ENCODE data around the gene TRAF1. TPM values are rescaled to one million over a fixed set of nuclear protein-coding genes. Genes with fewer than 3 reads are reported as not detected.

Gene TRAF1
- total and polyA plus RNA-seq, 10 of the 15 experiments (the other 5 are each of a cell fraction or from before 2014, with no cell fraction given): 13.8 to 163 (median 128) TPM

GRCh38 chr9:120857902-120858301 lies 68.7 kb downstream of the TRAF1 start:
- no peaks in the 10 kb centered on the region for H4K20me1 ChIP-seq (ENCODE audit: control insufficient read depth, insufficient read depth)
- intact Hi-C loops (cut with micrococcal nuclease; ENCODE audit: unreplicated experiment) (no loop called here), in situ Hi-C loops (cut with MboI) (no loop called here)
- no TSS peak for BruUV-seq (replicated peaks)
- WGBS (ENCODE audit: insufficient coverage, insufficient replicate concordance, low lambda C conversion rate, missing lambda C conversion rate): 58% methylated on average over 11 of the region's 11 CpGs
- H3K4me2 ChIP-seq (ENCODE audit: control insufficient read depth, insufficient read depth): no peak overlapping the region
- no peak for TF ChIP-seq WRNIP1 (IDR thresholded peaks at IDR 0.05; ENCODE audit: borderline replicate concordance, low read depth, low read length)
- TF ChIP-seq EED (IDR thresholded peaks at IDR 0.05; ENCODE audit: low read depth): no peak
- TF ChIP-seq YY1 (IDR thresholded peaks at IDR 0.05; ENCODE audit: low read depth, low read length): no peak
- TF ChIP-seq, protein P1, sequence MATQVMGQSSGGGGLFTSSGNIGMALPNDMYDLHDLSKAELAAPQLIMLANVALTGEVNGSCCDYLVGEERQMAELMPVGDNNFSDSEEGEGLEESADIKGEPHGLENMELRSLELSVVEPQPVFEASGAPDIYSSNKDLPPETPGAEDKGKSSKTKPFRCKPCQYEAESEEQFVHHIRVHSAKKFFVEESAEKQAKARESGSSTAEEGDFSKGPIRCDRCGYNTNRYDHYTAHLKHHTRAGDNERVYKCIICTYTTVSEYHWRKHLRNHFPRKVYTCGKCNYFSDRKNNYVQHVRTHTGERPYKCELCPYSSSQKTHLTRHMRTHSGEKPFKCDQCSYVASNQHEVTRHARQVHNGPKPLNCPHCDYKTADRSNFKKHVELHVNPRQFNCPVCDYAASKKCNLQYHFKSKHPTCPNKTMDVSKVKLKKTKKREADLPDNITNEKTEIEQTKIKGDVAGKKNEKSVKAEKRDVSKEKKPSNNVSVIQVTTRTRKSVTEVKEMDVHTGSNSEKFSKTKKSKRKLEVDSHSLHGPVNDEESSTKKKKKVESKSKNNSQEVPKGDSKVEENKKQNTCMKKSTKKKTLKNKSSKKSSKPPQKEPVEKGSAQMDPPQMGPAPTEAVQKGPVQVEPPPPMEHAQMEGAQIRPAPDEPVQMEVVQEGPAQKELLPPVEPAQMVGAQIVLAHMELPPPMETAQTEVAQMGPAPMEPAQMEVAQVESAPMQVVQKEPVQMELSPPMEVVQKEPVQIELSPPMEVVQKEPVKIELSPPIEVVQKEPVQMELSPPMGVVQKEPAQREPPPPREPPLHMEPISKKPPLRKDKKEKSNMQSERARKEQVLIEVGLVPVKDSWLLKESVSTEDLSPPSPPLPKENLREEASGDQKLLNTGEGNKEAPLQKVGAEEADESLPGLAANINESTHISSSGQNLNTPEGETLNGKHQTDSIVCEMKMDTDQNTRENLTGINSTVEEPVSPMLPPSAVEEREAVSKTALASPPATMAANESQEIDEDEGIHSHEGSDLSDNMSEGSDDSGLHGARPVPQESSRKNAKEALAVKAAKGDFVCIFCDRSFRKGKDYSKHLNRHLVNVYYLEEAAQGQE (IDR thresholded peaks at IDR 0.05; ENCODE audit: low read depth, low read length): no peak
- no peak for TF ChIP-seq SMAD5 (IDR thresholded peaks at IDR 0.05; ENCODE audit: low read depth)
- no peak for TF ChIP-seq NR2C1 (IDR thresholded peaks at IDR 0.05)
- TF ChIP-seq ASH2L (IDR thresholded peaks at IDR 0.05; ENCODE audit: borderline replicate concordance, low read depth): no peak
- no peak for TF ChIP-seq EZH2 (IDR thresholded peaks at IDR 0.05; ENCODE audit: borderline replicate concordance, control insufficient read depth, low read depth, low read length)
- no peak for TF ChIP-seq GABPA (IDR thresholded peaks at IDR 0.05; ENCODE audit: low read depth)
- TF ChIP-seq SUPT20H (IDR thresholded peaks at IDR 0.05; ENCODE audit: borderline replicate concordance, control insufficient read depth, low read depth, low read length): no peak
- no peaks in the 10 kb centered on the region for H3K4me1 ChIP-seq (ENCODE audit: control insufficient read depth, insufficient read depth, low read length)
- FAIRE-seq: no peak
- no peak overlapping the region for H3K27ac ChIP-seq (ENCODE audit: control insufficient read depth, insufficient read depth)
- H3K9me3 ChIP-seq (replicated peaks; ENCODE audit: control insufficient read depth, insufficient read depth, low read length): no peaks in the 10 kb centered on the region
- ATAC-seq: no peak
- ChIA-PET POLR2A (no interaction called here), CTCF (no interaction called here), RAD21 (ENCODE audit: unreplicated experiment) (no interaction called here), SMC1A (ENCODE audit: uncharacterized antibody, unreplicated experiment) (interaction anchor here (1.0 to 1.6 kb wide), 2 partner anchors 10 to 127 kb away, joined by 3 read pairs; no protein-coding TSS in a partner anchor)
- no peaks in the 10 kb centered on the region for H3K79me2 ChIP-seq (ENCODE audit: control insufficient read depth, insufficient read depth, low read length)
- DNase-seq (ENCODE audit: low read depth, low spot score): no peak
- H3K36me3 ChIP-seq (ENCODE audit: control insufficient read depth in 2 of 2, insufficient read depth in 2 of 2, low read length in 1 of 2): peaks cover 36 to 43% of the 10 kb centered on the region in 2 experiments
- no peak overlapping the region for H3K9ac ChIP-seq (ENCODE audit: control insufficient read depth, insufficient read depth, low read length)
- no peak overlapping the region for H3K4me3 ChIP-seq
- no peak overlapping the region for H2AFZ ChIP-seq (ENCODE audit: control insufficient read depth, low read depth, low read length)
- no peaks in the 10 kb centered on the region for H3K27me3 ChIP-seq (replicated peaks in 1 of 2; ENCODE audit: control insufficient read depth in 2 of 2, insufficient read depth in 2 of 2, low read length in 1 of 2)
